Osteocyte (in vitro differentiated cells): Measurements from ENCODE around the gene ACACA. TPM values are rescaled to one million over a fixed set of nuclear protein-coding genes. Genes with fewer than 3 reads are reported as not detected.

Experiments
- DNase-seq: peaks from one replicate; pipeline ENCODE4 v3.0.0; 2021; ENCODE audit warnings: mixed read lengths; ENCODE audit not compliant: unreplicated experiment; ENCODE audit errors: extremely low spot score
- H3K27ac Mint-ChIP-seq: one replicate; pipeline ENCODE4 v1.8.0; 2021; ENCODE audit warnings: mild to moderate bottlenecking, mixed read lengths; ENCODE audit not compliant: unreplicated experiment
- H3K27me3 Mint-ChIP-seq: one replicate; pipeline ENCODE4 v1.8.0; 2021; ENCODE audit warnings: mixed read lengths; ENCODE audit not compliant: unreplicated experiment
- H3K36me3 Mint-ChIP-seq: one replicate; pipeline ENCODE4 v1.8.0; 2021; ENCODE audit warnings: mixed read lengths; ENCODE audit not compliant: unreplicated experiment
- H3K4me1 Mint-ChIP-seq: one replicate; pipeline ENCODE4 v1.8.0; 2021; ENCODE audit warnings: mixed read lengths; ENCODE audit not compliant: unreplicated experiment
- H3K4me3 Mint-ChIP-seq: one replicate; pipeline ENCODE4 v1.8.0; 2021; ENCODE audit warnings: mild to moderate bottlenecking, moderate library complexity, mixed read lengths; ENCODE audit not compliant: unreplicated experiment
- H3K9me3 Mint-ChIP-seq: one replicate; pipeline ENCODE4 v1.8.0; 2021; ENCODE audit warnings: mixed read lengths; ENCODE audit not compliant: unreplicated experiment
- total RNA-seq: library from RNA; stranded (reverse); gene quantifications from 2 replicates; pipeline ENCODE4 v1.2.1, GENCODE V29; 2021
- TF ChIP-seq, protein P1 (sequence below): fragments of 200-600 bp; sonication (generic); IDR thresholded peaks from 2 replicates; pipeline ENCODE4 v1.5.0; 2021; ENCODE audit warnings: antibody characterized with exemption, mild to moderate bottlenecking, moderate library complexity

Gene ACACA
- total RNA-seq, 1 donor from 2014 or later, result 63.5 TPM

DNA sequence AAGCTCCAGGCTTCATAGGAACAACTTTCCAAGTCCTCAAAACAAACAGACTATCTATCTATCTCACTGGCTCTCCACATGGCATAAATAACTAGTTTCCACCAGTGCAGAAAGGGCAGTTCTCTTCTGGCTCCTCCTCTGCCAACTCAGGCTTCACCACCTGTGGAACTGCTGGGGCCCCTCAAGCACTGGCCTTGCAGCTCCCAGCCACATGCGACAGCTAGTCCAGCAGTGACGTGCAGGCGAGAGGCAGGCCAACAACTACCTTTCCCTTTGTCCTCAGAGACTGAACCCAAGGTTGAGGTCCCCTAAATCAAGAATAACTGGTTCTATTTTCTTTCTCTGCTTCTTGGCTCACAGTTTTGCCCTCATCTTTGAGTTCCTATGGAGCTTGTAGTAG, 320.3 kb downstream of the ACACA start:
- Mint-ChIP-seq H3K9me3 (no peaks in the 10 kb centered on the region), H3K27ac (no peak overlapping the region), H3K36me3 (peaks cover 28% of the 10 kb centered on the region), H3K27me3 (no peaks in the 10 kb centered on the region), H3K4me1 (no peaks in the 10 kb centered on the region), H3K4me3 (no peak overlapping the region)
- no peak for DNase-seq
- TF ChIP-seq, protein P1, sequence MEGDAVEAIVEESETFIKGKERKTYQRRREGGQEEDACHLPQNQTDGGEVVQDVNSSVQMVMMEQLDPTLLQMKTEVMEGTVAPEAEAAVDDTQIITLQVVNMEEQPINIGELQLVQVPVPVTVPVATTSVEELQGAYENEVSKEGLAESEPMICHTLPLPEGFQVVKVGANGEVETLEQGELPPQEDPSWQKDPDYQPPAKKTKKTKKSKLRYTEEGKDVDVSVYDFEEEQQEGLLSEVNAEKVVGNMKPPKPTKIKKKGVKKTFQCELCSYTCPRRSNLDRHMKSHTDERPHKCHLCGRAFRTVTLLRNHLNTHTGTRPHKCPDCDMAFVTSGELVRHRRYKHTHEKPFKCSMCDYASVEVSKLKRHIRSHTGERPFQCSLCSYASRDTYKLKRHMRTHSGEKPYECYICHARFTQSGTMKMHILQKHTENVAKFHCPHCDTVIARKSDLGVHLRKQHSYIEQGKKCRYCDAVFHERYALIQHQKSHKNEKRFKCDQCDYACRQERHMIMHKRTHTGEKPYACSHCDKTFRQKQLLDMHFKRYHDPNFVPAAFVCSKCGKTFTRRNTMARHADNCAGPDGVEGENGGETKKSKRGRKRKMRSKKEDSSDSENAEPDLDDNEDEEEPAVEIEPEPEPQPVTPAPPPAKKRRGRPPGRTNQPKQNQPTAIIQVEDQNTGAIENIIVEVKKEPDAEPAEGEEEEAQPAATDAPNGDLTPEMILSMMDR, result no peak

DNA sequence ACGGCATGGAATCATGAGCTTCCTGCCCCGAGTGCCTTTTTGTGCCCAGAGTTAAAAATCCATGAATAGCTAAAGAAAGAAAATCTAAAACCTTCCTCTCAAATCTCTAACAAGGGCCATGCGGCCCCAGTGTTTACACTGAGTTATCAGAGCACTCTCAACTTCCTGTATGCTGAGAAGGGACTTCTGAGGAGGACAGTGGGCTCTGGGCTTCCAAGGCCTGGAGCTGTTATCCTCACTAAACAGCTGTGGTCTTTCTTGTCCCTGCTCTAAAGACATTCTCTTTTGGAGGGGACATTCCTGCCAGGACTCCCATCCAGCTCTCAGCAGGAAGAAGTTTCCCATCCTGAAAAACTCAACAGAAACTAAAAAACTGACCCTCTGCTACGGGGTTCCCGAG, 322.3 kb downstream of the ACACA start:
- Mint-ChIP-seq H3K27me3 (no peaks in the 10 kb centered on the region), H3K4me1 (no peaks in the 10 kb centered on the region), H3K9me3 (peaks cover 4% of the 10 kb centered on the region), H3K4me3 (no peak overlapping the region), H3K27ac (no peak overlapping the region), H3K36me3 (peaks cover 30% of the 10 kb centered on the region)
- TF ChIP-seq, protein P1, result no peak
- no peak for DNase-seq

DNA sequence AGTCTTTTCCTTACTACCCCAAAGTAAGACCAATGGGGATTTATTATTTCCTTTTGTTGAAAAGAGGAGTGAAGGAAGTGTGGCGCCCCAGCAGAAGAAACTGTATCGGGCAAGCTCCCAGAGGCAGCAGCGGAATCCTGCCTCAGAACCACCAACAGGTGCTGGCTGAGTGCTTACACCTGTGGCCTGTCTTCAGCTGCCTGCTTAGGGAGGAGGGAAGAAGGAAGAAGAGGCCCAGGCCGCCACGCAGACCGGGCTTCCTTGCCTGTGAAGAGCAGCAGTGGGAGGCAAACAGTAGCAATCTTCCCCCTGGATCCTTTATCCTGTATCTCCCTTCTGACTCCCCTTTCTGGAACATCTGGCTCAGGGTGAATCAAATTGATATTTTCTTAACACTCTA, 323.2 kb downstream of the ACACA start:
- H3K27ac Mint-ChIP-seq, result no peak overlapping the region
- DNase-seq, result no peak

DNA sequence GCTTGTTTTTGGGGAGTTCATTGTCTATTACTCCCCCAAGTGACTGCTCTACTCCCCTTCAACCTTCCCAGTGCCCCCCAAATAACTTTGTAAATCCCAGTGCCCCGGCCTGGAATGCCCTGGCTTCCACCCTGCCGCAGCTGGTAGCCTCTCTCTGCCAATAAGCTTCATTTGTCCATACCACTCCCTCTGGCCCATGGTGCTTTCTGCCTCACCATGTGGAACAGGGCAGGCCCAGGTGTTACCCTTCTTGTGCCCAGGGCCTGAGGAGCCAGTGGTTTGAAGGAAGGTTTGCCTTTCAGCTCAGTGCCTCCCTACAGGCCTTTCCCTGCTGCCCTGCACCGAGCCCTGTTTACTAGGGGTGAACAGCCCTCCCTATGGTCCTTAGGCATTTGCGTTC, 323.7 kb downstream of the ACACA start:
- Mint-ChIP-seq H3K27ac (no peak overlapping the region), H3K27me3 (no peaks in the 10 kb centered on the region), H3K36me3 (peaks cover 25% of the 10 kb centered on the region), H3K9me3 (peaks cover 10% of the 10 kb centered on the region), H3K4me3 (no peak overlapping the region), H3K4me1 (no peaks in the 10 kb centered on the region)
- TF ChIP-seq, protein P1, result no peak
- no peak for DNase-seq

More for the DNA sequence above, 323.2 kb downstream of the ACACA start:
- Mint-ChIP-seq H3K27me3 (no peaks in the 10 kb centered on the region), H3K36me3 (peaks cover 28% of the 10 kb centered on the region), H3K4me1 (no peaks in the 10 kb centered on the region), H3K4me3 (no peak overlapping the region), H3K9me3 (peaks cover 10% of the 10 kb centered on the region)
- TF ChIP-seq, protein P1, result no peak

DNA sequence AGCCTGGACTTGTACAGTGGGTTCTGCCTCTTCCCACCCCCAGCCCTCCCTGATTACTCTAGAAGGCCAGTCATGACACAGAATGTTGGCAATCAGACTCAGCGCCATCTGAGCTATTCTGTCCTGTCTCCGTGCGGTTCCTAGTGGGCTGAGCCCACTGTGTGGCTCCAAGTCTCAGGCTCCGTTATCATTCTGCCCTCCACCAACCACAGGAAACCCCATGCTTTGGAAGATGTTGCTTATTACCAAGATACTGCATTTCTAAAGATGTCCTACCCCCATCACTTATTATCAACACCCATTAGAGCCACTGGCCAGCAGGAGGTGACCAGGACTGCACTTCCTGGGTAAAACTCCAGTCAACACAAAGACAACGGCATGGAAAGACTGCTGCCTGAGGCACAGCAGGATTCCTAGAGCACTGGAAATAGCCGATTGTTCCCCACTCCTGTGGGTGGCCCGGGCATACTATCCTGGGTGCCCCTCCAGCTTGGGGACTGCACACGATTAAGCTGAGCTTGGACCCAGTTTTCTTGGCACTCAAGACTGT, 324.2 kb downstream of the ACACA start:
- Mint-ChIP-seq H3K4me3 (no peak overlapping the region), H3K4me1 (no peaks in the 10 kb centered on the region)
- no peak for DNase-seq

More for the DNA sequence above, 324.2 kb downstream of the ACACA start:
- TF ChIP-seq, protein P1, result no peak
- Mint-ChIP-seq H3K27me3 (no peaks in the 10 kb centered on the region), H3K36me3 (peaks cover 20% of the 10 kb centered on the region), H3K27ac (no peak overlapping the region), H3K9me3 (peaks cover 10% of the 10 kb centered on the region)
